Tibial nerve (tissue), 4 donors: ENCODE measurements around the gene ZNF827.

Source experiments
- EP300 ChIP-seq, 2 donors: sonication (generic); formaldehyde crosslinking; IDR thresholded peaks; one replicate each; pipeline ENCODE4 v1.6.1; 2017; ENCODE audit warnings: antibody characterized with exemption in 2 of 2, mild to moderate bottlenecking in 1 of 2
- POLR2A ChIP-seq, 2 donors: fragments of 450-650 bp; IDR thresholded peaks; one replicate each; pipeline ENCODE4 v1.6.1; 2017; ENCODE audit warnings: antibody characterized with exemption in 2 of 2, mild to moderate bottlenecking in 2 of 2, moderate library complexity in 2 of 2
- TF ChIP-seq, protein P1 (sequence below), 5 experiments: fragments of 200-600 bp in 3 of 5; fragments of 450-650 bp in 2 of 5; sonication (generic) in 3 of 5; IDR thresholded peaks; one replicate each; pipeline ENCODE4 v1.5.1; 2016 to 2019; ENCODE audit warnings: antibody characterized with exemption in 5 of 5, mild to moderate bottlenecking in 3 of 5, moderate library complexity in 2 of 5

GRCh38 chr4:145757188-145757587 lies 181.4 kb downstream of the ZNF827 start:
- TF ChIP-seq, protein P1, sequence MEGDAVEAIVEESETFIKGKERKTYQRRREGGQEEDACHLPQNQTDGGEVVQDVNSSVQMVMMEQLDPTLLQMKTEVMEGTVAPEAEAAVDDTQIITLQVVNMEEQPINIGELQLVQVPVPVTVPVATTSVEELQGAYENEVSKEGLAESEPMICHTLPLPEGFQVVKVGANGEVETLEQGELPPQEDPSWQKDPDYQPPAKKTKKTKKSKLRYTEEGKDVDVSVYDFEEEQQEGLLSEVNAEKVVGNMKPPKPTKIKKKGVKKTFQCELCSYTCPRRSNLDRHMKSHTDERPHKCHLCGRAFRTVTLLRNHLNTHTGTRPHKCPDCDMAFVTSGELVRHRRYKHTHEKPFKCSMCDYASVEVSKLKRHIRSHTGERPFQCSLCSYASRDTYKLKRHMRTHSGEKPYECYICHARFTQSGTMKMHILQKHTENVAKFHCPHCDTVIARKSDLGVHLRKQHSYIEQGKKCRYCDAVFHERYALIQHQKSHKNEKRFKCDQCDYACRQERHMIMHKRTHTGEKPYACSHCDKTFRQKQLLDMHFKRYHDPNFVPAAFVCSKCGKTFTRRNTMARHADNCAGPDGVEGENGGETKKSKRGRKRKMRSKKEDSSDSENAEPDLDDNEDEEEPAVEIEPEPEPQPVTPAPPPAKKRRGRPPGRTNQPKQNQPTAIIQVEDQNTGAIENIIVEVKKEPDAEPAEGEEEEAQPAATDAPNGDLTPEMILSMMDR (IDR thresholded peaks at IDR 0.05) = no peak
- no peak for TF ChIP-seq POLR2A (IDR thresholded peaks at IDR 0.05)
- no peak for TF ChIP-seq EP300 (IDR thresholded peaks at IDR 0.05)
